Loucy (cell line): ENCODE data around the gene OR5K4.

ENCODE experiments used
- H2AFZ ChIP-seq: fragments of 200-600 bp; sonication (generic); 2 replicates; pipeline ENCODE4 v1.6.0; 2016; ENCODE audit warnings: antibody characterized with exemption, mild to moderate bottlenecking, low read length, moderate library complexity
- H3F3A ChIP-seq: fragments of 200-600 bp; 2 replicates; pipeline ENCODE4 v1.6.0; 2016; ENCODE audit warnings: antibody characterized with exemption, low read depth, mild to moderate bottlenecking
- H3K27me3 ChIP-seq: fragments of 200-600 bp; sonication (generic); 2 replicates; pipeline ENCODE4 v1.6.1; 2014; ENCODE audit warnings: low read length, mild to moderate bottlenecking; ENCODE audit not compliant: insufficient read depth, poor library complexity, severe bottlenecking
- H3K36me3 ChIP-seq: fragments of 200-600 bp; sonication (generic); 2 replicates; pipeline ENCODE4 v1.6.1; 2016; ENCODE audit warnings: low read length; ENCODE audit not compliant: insufficient read depth
- H3K4me1 ChIP-seq: fragments of 200-600 bp; sonication (generic); 2 replicates; pipeline ENCODE4 v1.5.1; 2014; ENCODE audit warnings: low read length, mild to moderate bottlenecking; ENCODE audit not compliant: insufficient read depth, poor library complexity, severe bottlenecking
- H3K4me2 ChIP-seq: fragments of 200-600 bp; sonication (generic); 2 replicates; pipeline ENCODE4 v1.6.0; 2014; ENCODE audit warnings: antibody characterized with exemption, low read length, low read depth, mild to moderate bottlenecking; ENCODE audit not compliant: poor library complexity, severe bottlenecking
- H3K4me3 ChIP-seq: fragments of 200-600 bp; sonication (generic); 2 replicates; pipeline ENCODE4 v1.5.1; 2014; ENCODE audit warnings: low read length, mild to moderate bottlenecking, mixed read lengths; ENCODE audit not compliant: poor library complexity, severe bottlenecking
- H3K79me2 ChIP-seq: fragments of 200-600 bp; sonication (generic); 2 replicates; pipeline ENCODE4 v1.6.1; 2014; ENCODE audit warnings: low read length; ENCODE audit not compliant: insufficient read depth
- H3K9ac ChIP-seq: fragments of 200-600 bp; sonication (generic); 2 replicates; pipeline ENCODE4 v1.6.0; 2014; ENCODE audit warnings: mild to moderate bottlenecking, low read depth, low read length, moderate library complexity; ENCODE audit not compliant: poor library complexity, severe bottlenecking
- H3K9me2 ChIP-seq: fragments of 200-600 bp; sonication (generic); replicated peaks from 2 replicates; pipeline ENCODE4 v1.6.1; 2016; ENCODE audit warnings: low read depth, low read length, mixed read lengths
- H3K9me3 ChIP-seq: fragments of 200-600 bp; sonication (generic); 2 replicates; pipeline ENCODE4 v1.6.1; 2014; ENCODE audit warnings: mild to moderate bottlenecking, antibody characterized with exemption, low read length, low read depth; ENCODE audit not compliant: insufficient read depth
- H4K20me1 ChIP-seq: fragments of 200-600 bp; sonication (generic); 2 replicates; pipeline ENCODE4 v1.6.0; 2014; ENCODE audit warnings: antibody characterized with exemption, low read length, mild to moderate bottlenecking; ENCODE audit not compliant: insufficient read depth, poor library complexity, severe bottlenecking
- CTCF ChIP-seq: fragments of 200-600 bp; sonication (generic); conservative IDR thresholded peaks from 2 replicates; pipeline ENCODE4 v1.5.1; 2014; ENCODE audit warnings: mild to moderate bottlenecking, antibody characterized with exemption, low read length
- EZH2phosphoT487 ChIP-seq: fragments of 200-600 bp; IDR thresholded peaks from 2 replicates; pipeline ENCODE4 v1.6.1; 2018; ENCODE audit warnings: antibody characterized with exemption, mild to moderate bottlenecking, moderate library complexity, borderline replicate concordance

The OR5K4 gene

DNA sequence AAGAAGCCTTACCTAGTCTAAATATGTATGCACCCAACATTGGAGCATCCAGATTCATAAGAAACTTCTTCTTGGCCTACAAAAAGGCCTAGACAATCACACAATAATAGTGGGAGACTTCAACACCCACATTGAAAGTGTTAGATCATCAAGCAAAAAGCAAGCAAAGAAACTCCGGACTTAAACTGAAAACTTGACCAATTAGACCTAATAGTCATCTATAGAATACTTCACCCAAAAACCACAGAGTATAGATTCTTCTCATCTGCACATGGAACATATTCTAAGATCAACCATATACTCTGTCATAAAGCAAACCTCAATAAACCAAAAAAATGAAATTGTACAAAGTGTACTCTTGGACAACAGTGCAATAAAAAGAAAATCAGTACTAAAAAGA lies 22.3 kb upstream of the OR5K4 start:
- H3K9ac ChIP-seq, result no peak overlapping the region
- no peaks in the 10 kb centered on the region for H3K79me2 ChIP-seq
- no peaks in the 10 kb centered on the region for H3K27me3 ChIP-seq
- H3F3A ChIP-seq, result no peaks in the 10 kb centered on the region
- no peaks in the 10 kb centered on the region for H3K36me3 ChIP-seq
- no peaks in the 10 kb centered on the region for H4K20me1 ChIP-seq
- H3K4me2 ChIP-seq, result no peak overlapping the region
- TF ChIP-seq EZH2phosphoT487, result no peak
- TF ChIP-seq CTCF, result no peak
- H3K4me1 ChIP-seq, result no peaks in the 10 kb centered on the region
- no peak overlapping the region for H3K4me3 ChIP-seq
- H3K9me2 ChIP-seq, result no peaks in the 10 kb centered on the region
- H3K9me3 ChIP-seq, result no peaks in the 10 kb centered on the region
- no peak overlapping the region for H2AFZ ChIP-seq

GRCh38 chr3:98333989-98334606 lies 19.6 kb upstream of the OR5K4 start:
- no peaks in the 10 kb centered on the region for H3K36me3 ChIP-seq
- H3K9me3 ChIP-seq, result no peaks in the 10 kb centered on the region
- no peaks in the 10 kb centered on the region for H3K4me1 ChIP-seq
- no peaks in the 10 kb centered on the region for H3K79me2 ChIP-seq
- no peaks in the 10 kb centered on the region for H4K20me1 ChIP-seq
- H2AFZ ChIP-seq, result no peak overlapping the region
- no peaks in the 10 kb centered on the region for H3K9me2 ChIP-seq
- no peaks in the 10 kb centered on the region for H3F3A ChIP-seq
- no peak overlapping the region for H3K9ac ChIP-seq
- H3K4me2 ChIP-seq, result no peak overlapping the region
- H3K4me3 ChIP-seq, result no peak overlapping the region
- H3K27me3 ChIP-seq, result no peaks in the 10 kb centered on the region
- TF ChIP-seq EZH2phosphoT487, result no peak
- no peak for TF ChIP-seq CTCF

GRCh38 chr3:98339031-98339430 lies 14.6 kb upstream of the OR5K4 start:
- TF ChIP-seq CTCF (no peak), EZH2phosphoT487 (no peak)
- no peaks in the 10 kb centered on the region for H3K79me2 ChIP-seq
- no peak overlapping the region for H3K9ac ChIP-seq
- no peaks in the 10 kb centered on the region for H3F3A ChIP-seq
- H3K4me3 ChIP-seq, result no peak overlapping the region
- no peak overlapping the region for H2AFZ ChIP-seq
- no peaks in the 10 kb centered on the region for H4K20me1 ChIP-seq
- H3K9me3 ChIP-seq, result no peaks in the 10 kb centered on the region
- H3K27me3 ChIP-seq, result no peaks in the 10 kb centered on the region
- H3K36me3 ChIP-seq, result no peaks in the 10 kb centered on the region
- no peaks in the 10 kb centered on the region for H3K9me2 ChIP-seq
- H3K4me2 ChIP-seq, result no peak overlapping the region
- no peaks in the 10 kb centered on the region for H3K4me1 ChIP-seq
